Ovary (tissue), 9 donors: Measurements from ENCODE around the gene TNIP1. TPM values are rescaled to one million over a fixed set of nuclear protein-coding genes. Genes with fewer than 3 reads are reported as not detected.

ENCODE experiments used
- DNase-seq, 5 donors: peaks; one replicate each; pipeline ENCODE4 v3.0.0-alpha.2; 2019 to 2020
- H3K27ac ChIP-seq, 2 donors: fragments of 200-600 bp; one replicate each; pipeline versions ENCODE4 v1.5.1 to v1.8.0; 2019 to 2022
- H3K27me3 ChIP-seq: fragments of 200-600 bp; one replicate; pipeline ENCODE4 v1.8.0; 2022
- H3K36me3 ChIP-seq: fragments of 200-600 bp; sonication (generic); one replicate; pipeline ENCODE4 v1.5.1; 2019
- H3K4me1 ChIP-seq: one replicate; pipeline ENCODE4 v1.8.1; 2013; ENCODE audit warnings: mild to moderate bottlenecking, moderate library complexity; ENCODE audit not compliant: insufficient read depth
- H3K4me3 ChIP-seq: fragments of 200-600 bp; sonication (generic); one replicate; pipeline ENCODE4 v1.5.1; 2017
- H3K9me3 ChIP-seq, 2 donors: fragments of 200-600 bp in 1 of 2; sonication (generic) in 1 of 2; one replicate each; pipeline versions ENCODE4 v1.5.1 to v1.8.1; 2013 to 2019; ENCODE audit warnings: mild to moderate bottlenecking in 1 of 2, moderate library complexity in 1 of 2
- CTCF ChIP-seq, 3 donors: fragments of 450-650 bp in 2 of 3; fragments of 200-600 bp in 1 of 3; IDR thresholded peaks; one replicate each; pipeline versions ENCODE4 v1.5.1 to v1.8.0; 2016 to 2022; ENCODE audit warnings: antibody characterized with exemption in 3 of 3, mild to moderate bottlenecking in 1 of 3
- EP300 ChIP-seq: sonication (generic); formaldehyde crosslinking; IDR thresholded peaks from one replicate; pipeline ENCODE4 v1.6.1; 2017; ENCODE audit warnings: antibody characterized with exemption
- POLR2A ChIP-seq: fragments of 450-650 bp; IDR thresholded peaks from one replicate; pipeline ENCODE4 v1.6.1; 2017; ENCODE audit warnings: antibody characterized with exemption, mild to moderate bottlenecking, moderate library complexity
- WGBS, 3 donors: extraction: QIAGEN DNeasy Blood & Tissue Kit in 1 of 3; methylation state at CpG; one replicate each; pipeline versions ENCODE4 v1.1.5 to v1.1.7; 2013 to 2017; 5-methylcytosine and 5-hydroxymethylcytosine counted together
- intact Hi-C, 4 donors: fragments of 100-400 bp; cut with DNase I; formaldehyde crosslinking; loops; one replicate each; pipeline versions ENCODE4 v1.11.0 to v1.15.1; 2022 to 2023
- polyA plus RNA-seq, 2 donors: library from polyadenylated mRNA; stranded (reverse); fragments of 200-250 nt in 1 of 2; fragments of 350-450 nt in 1 of 2; fragmentation: Illumina TruSeq in 1 of 2; extraction: RNeasy Lipid Tissue Mini Kit (QIAGEN cat#74804) in 1 of 2; gene quantifications; one replicate each; pipeline ENCODE4 v1.2.3, GENCODE V29; 2013 to 2014
- total RNA-seq, 7 donors: library from RNA; depleted of rRNA in 2 of 7; stranded (reverse); fragments of >200 nt in 2 of 7; fragmentation: NEBNext Ultra II Directional in 3 of 7; extraction: Animal tissue kit (Norgen Biotek cat#: 25700) in 3 of 7; gene quantifications; one replicate each; pipeline versions ENCODE4 v1.1.0 to v1.2.4, GENCODE V29; 2016 to 2023
- donor health status: DM: no; HTN: no; CAD: no; lungs with moderate emphysema.
- donor health status: DM: no; HTN: no; CAD: no.
- donor health status: Bipolar disorder and iron deficiency.
- donor health status: DM: yes; HTN: yes; CAD: no.
- donor health status: DM: no; HTN: no; CAD: no.
- donor health status: DM: yes; HTN: yes; CAD: no.

Gene TNIP1
- total and polyA plus RNA-seq, 9 donors, result 39.4 to 89.7 (median 60.6) TPM

DNA sequence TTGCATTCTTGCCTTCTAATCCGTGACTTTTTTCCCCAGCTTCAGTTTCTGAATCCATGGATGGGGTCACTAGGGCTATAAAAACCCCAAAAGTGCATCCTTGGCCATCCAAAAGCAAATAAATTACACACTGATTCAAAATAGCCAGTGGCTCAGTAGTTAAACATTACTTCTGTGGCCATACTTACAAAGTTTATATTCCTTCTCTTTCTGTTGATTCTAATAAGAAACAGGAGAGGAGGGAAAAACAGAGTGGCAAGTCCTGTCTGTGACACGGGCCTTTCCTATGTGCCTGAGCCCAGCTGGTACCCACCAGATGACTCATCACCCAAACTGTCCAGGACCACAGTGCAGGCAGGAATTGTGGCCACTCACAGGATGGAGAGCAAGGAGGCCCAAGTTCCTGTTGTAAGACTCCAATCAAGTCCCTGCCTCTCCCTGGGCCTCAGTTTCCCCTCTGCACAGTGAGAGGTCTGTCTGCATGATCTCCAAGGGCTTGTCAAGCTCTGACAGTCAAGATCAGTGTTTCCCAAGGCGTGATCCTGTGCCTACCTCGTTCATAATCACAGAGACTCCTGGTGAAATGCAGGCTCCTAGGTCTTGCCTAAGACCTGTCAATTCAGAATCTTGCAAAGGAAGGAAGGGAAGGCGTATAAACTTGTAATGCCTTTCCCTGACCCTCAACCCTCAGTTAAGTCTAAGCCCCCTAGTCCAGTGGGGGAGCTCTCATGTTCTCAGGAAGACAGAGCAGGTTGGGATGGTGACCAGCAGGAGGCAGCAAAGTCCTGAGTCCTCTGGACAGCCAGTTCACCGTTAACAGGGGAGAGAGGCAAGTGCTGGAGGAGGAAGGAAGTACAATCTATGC lies 29.5 kb downstream of the TNIP1 start:
- Histone ChIP-seq H3K27me3 (no peaks in the 10 kb centered on the region), H3K4me3 (no peak overlapping the region), H3K4me1 (no peaks in the 10 kb centered on the region), H3K36me3 (no peaks in the 10 kb centered on the region), H3K27ac (no peak overlapping the region), H3K9me3 (no peaks in the 10 kb centered on the region)
- intact Hi-C loops, result loop anchor here (2.0 to 10.0 kb wide), 5 partner anchors 44 to 114 kb away; no protein-coding TSS in a partner anchor
- DNase-seq, result peak; percentile 81 to 90 (median 87)
- TF ChIP-seq POLR2A, result no peak
- peak; percentile 70 to 95 (median 81) for TF ChIP-seq CTCF (IDR thresholded peaks at IDR 0.05)
- no peak for TF ChIP-seq EP300
- WGBS, 3 donors, result 64 to 69% (median 64%) methylated on average over 6 of the region's 6 CpGs

GRCh38 chr5:151048526-151048925 lies 32.3 kb downstream of the TNIP1 start:
- Histone ChIP-seq H3K27ac (no peak overlapping the region), H3K4me3 (no peak overlapping the region), H3K36me3 (no peaks in the 10 kb centered on the region), H3K4me1 (no peaks in the 10 kb centered on the region), H3K9me3 (no peaks in the 10 kb centered on the region), H3K27me3 (no peaks in the 10 kb centered on the region)
- TF ChIP-seq CTCF (IDR thresholded peaks at IDR 0.05) (no peak), POLR2A (no peak), EP300 (no peak)
- DNase-seq, result no peak
- intact Hi-C loops, result loop anchor here in 3 of 4 donors (2.0 to 5.0 kb wide), 5 partner anchors 41 to 189 kb away; no protein-coding TSS in a partner anchor
- 74 to 83% (median 79%) methylated on average over 7 of the region's 7 CpGs for WGBS, 3 donors

- no peaks in the 10 kb centered on the region for H3K4me1 ChIP-seq
- H3K27ac ChIP-seq, result peak overlapping the region in 1 of 2 donors; percentile 20
- H3K27me3 ChIP-seq, result no peaks in the 10 kb centered on the region
- WGBS, 3 donors, result 57 to 61% (median 58%) methylated on average over 13 of the region's 13 CpGs
- H3K9me3 ChIP-seq, result no peaks in the 10 kb centered on the region
- peak; percentile 46 to 89 (median 83) for TF ChIP-seq CTCF (IDR thresholded peaks at IDR 0.05)
- TF ChIP-seq POLR2A, result no peak
- intact Hi-C loops, result loop anchor here in 3 of 4 donors (2.0 to 5.0 kb wide), 5 partner anchors 41 to 189 kb away; no protein-coding TSS in a partner anchor
- no peak overlapping the region for H3K4me3 ChIP-seq
- no peaks in the 10 kb centered on the region for H3K36me3 ChIP-seq
- peak in 3 of 5 donors; percentile 56 to 70 (median 66) for DNase-seq
These were observed 32.9 kb downstream of the TNIP1 start for GRCh38 chr5:151047814-151048425.

DNA sequence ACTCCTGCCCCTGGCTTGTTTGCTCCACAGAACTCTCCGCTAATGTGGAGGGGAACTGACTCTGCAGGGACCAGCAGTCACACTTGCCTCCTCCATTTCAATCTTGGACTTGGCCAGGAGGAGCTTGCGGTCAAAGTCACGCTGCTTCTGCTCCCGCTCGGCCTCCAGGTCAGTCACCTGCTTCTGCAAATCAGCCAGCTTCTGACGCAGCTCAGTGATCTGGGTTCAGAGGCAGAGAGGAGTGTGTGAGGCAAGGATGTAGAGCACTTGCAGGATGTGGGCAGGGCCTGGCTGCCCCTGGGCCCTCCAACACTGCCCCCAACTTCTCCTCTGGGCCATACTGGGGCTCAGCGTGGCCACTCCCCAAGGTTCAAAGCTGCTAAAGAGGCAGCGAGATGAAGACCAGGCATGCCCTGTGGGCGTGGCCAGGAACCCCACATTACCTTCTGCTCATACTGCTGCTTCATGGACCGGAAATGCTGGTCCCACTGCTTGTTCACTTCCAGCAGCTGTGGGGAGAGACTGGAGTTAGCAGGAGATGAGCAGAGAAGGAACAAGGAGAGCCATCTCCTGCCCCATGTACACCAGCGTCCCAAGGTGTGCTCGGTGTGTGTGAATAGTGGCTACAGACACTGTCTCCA lies 38.3 kb downstream of the TNIP1 start:
- intact Hi-C loops, result no loop called here
- peaks cover 21% of the 10 kb centered on the region for H3K4me1 ChIP-seq
- H3K4me3 ChIP-seq, result no peak overlapping the region
- DNase-seq, result no peak
- H3K27me3 ChIP-seq, result no peaks in the 10 kb centered on the region
- WGBS, 3 donors, result 94 to 97% (median 96%) methylated on average over 12 of the region's 12 CpGs
- TF ChIP-seq CTCF (IDR thresholded peaks at IDR 0.05) (no peak), POLR2A (no peak), EP300 (no peak)
- no peaks in the 10 kb centered on the region for H3K9me3 ChIP-seq
- no peak overlapping the region for H3K27ac ChIP-seq
- no peaks in the 10 kb centered on the region for H3K36me3 ChIP-seq
